NCI-H187 (cell line): ENCODE measurements around the gene SLC35D1.
"Not testable (repeated sequence)": the region's sequence is repeated elsewhere in the genome, so short reads cannot be mapped to it uniquely, and the experiment has no call there.

ENCODE experiments used
- DNase-seq, 2 experiments: peaks; one replicate each; lab custom pipeline; 2025; lab: John Stamatoyannopoulos, UW

The SLC35D1 gene

GRCh38 chr1:66985835-66986234, 68.1 kb downstream of the SLC35D1 start:
- no peak for DNase-seq

- DNase-seq, result no peak
These were observed 69.5 kb downstream of the SLC35D1 start for GRCh38 chr1:66984491-66984890.

GRCh38 chr1:66982561-66983260, 71.2 kb downstream of the SLC35D1 start:
- DNase-seq, result no peak

GRCh38 chr1:66981679-66982078, 72.3 kb downstream of the SLC35D1 start:
- no peak for DNase-seq

GRCh38 chr1:66980745-66981367, 73.1 kb downstream of the SLC35D1 start:
- no peak for DNase-seq

- not testable (repeated sequence) for DNase-seq
These were observed 74.3 kb downstream of the SLC35D1 start for GRCh38 chr1:66979621-66980020.

GRCh38 chr1:66978201-66978600, 75.7 kb downstream of the SLC35D1 start:
- DNase-seq, result no peak

GRCh38 chr1:66968574-66968973, 85.4 kb downstream of the SLC35D1 start:
- no peak for DNase-seq

GRCh38 chr1:66966188-66966873, 87.6 kb downstream of the SLC35D1 start:
- not testable (repeated sequence) for DNase-seq

GRCh38 chr1:66957938-66958337, 96.0 kb downstream of the SLC35D1 start:
- DNase-seq, result no peak

- DNase-seq, result no peak
These were observed 99.7 kb downstream of the SLC35D1 start for GRCh38 chr1:66954208-66954607.

GRCh38 chr1:66951513-66951912, 102.4 kb downstream of the SLC35D1 start:
- DNase-seq, result no peak
